CD4-positive, alpha-beta T cell treated with Interferon alpha-2 for 1 hour (primary cell): Measurements from ENCODE around the gene GIPC3.
A peak's percentile ranks its signal among the peaks of the same experiment; 100 is the strongest.
"Not testable (repeated sequence)": the region's sequence is repeated elsewhere in the genome, so short reads cannot be mapped to it uniquely, and the experiment has no call there.

Experiments
- DNase-seq, 2 donors: peaks; one replicate each; pipeline ENCODE4 v3.0.0-alpha.2; 2020 to 2022

GIPC3 gene

GRCh38 chr19:3578390-3578789 is 6.9 kb upstream of the GIPC3 start:
- no peak for DNase-seq

- no peak for DNase-seq
Observed at GRCh38 chr19:3580156-3580934, 4.9 kb upstream of the GIPC3 start.

GRCh38 chr19:3581792-3582191 is 3.5 kb upstream of the GIPC3 start:
- DNase-seq, result not testable (repeated sequence)

GRCh38 chr19:3584036-3584802 is 1.1 kb upstream of the GIPC3 start:
- not testable (repeated sequence) for DNase-seq

GRCh38 chr19:3586127-3586626 is 899 bp downstream of the GIPC3 start:
- peak; percentile 24 to 44 for DNase-seq

DNA sequence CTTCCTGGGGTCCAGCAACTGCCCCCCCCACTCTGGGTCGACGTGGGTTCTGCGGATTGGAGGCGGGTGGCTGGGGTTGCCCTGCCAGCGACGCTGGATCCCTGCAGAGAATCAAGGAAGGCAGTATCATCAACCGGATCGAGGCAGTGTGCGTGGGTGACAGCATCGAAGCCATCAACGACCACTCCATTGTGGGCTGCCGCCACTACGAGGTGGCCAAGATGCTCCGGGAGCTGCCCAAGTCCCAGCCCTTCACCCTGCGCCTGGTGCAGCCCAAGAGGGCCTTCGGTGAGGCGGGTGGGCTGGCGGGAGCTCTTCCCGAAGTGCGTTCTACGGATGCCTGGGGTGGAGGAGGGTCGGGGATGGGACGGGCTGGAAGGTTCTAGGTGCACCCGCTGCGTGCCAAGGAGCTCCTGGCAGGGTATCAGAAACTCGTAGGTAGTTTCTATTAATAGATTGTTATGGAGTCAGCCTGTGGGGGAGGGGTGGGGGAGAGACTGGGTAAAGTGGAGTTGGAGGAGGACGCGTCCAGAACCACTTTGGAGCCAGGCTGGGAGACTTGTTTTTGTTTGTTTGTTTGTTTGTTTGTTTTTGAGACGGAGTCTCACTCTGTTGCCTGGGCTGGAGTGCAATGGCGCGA is 1.5 kb downstream of the GIPC3 start:
- DNase-seq, result no peak

DNA sequence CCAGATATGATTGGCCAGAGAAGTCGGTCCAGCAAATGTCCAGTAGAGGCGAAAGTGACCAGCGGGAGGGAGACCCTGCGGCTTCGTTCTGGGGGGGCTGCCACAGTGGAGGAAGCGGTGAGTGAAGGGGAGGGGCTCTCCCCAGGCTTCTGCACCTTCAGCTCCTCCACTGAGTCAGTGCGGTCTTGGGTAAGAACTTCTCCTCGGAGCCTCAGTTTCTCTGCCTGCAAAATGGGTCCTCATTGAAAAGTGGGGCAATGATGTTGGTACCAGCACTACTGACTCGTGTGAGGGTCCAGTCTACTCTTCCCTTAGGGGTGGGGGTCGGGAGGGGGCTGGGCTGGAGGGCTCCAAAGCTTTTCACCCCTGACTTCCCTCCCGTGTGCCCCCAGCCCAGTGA is 4.2 kb downstream of the GIPC3 start:
- no peak for DNase-seq

- no peak for DNase-seq
Observed at GRCh38 chr19:3589949-3590348, 4.7 kb downstream of the GIPC3 start.

DNA sequence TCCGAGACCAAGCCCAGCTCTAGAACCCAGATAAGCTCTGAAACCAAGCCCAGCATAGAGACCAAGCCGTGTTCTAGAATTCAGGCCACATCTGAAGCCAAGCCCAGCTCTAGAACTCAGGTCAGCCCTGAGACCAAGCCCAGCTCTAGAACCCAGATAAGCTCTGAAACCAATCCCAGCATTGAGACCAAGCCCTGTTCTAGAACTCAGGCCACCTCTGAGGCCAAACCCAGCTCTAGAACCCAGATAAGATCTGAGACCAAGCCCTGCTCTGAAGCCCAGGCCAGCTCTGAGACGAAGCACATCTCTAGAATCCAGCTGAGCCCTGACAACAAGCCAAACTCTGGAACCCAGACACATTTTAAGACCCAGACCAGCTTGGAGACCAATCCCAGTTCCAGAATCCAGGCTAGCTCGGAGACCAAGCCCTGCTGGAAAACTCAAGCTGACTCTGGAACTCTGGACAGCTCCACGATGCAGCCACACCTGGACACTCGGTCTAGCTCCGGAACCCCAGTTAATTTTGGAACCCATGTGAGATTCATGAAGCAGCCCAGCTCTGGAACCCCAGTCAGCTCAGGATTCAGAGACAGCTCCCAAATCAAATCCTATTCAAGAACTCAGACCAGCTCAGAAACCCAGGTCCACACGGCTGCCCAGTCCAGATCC is 5.8 kb downstream of the GIPC3 start:
- no peak for DNase-seq

GRCh38 chr19:3591876-3592613 is 6.8 kb downstream of the GIPC3 start:
- no peak for DNase-seq

DNA sequence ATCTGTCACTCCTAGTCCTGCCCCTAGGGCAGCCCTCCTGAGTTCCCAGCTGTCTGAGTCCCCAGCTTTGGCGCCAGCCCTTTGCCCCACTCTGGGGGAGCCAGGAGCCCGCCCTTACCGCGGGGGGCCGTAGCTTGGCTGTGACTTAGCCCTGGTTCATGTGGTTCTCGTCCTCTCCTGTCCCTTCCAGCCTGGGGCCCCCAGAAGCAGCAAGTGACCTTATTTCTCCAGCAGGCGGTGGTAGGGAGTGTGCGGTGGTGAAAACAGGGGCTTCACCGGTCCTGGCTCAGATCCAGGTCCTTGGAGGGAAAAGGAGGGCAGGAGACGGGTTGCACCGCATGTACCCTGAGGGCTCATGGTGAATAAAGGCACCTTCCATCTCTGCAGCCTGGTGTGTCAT is 7.9 kb downstream of the GIPC3 start:
- no peak for DNase-seq

GRCh38 chr19:3595521-3596061 is 10.3 kb downstream of the GIPC3 start:
- DNase-seq, result no peak

DNA sequence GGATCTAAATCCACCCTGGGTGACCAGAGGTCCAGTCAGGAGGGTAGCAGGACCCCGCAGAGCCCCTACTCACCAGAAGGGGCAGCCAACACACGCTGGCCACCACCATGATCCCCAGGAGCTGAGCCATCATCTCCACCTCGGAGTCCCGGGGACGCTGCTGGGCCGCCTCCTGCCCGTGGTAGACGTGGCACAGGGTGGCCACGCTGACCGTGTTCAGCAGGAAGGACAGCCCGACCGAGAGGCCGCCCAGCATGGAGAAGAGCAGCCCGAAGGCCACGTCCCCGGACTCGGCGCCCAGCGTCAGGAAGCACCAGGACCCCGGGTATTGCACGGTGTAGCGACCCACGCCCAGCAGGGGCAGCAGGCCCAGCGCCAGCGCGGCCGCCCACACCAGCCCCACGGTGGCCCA is 14.5 kb downstream of the GIPC3 start:
- DNase-seq, result no peak

DNA sequence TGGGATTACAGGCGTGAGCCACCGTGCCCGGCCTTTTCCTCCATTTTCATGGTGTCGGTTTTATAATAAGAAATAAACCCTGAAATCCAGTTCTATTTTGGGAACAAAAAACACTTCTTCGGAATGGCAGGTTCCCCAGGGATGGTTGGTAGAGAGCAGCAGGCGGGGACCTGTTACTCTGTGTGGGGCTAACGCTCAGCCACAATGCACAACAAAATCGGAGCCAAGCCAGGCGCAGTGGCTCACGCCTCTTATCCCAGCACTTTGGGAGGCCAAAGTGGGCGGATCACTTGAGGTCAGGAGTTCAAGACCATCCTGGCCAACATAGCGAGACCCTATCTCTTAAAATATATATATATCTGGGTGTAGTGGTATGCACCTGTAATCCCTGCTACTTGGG is 15.7 kb downstream of the GIPC3 start:
- no peak for DNase-seq

DNA sequence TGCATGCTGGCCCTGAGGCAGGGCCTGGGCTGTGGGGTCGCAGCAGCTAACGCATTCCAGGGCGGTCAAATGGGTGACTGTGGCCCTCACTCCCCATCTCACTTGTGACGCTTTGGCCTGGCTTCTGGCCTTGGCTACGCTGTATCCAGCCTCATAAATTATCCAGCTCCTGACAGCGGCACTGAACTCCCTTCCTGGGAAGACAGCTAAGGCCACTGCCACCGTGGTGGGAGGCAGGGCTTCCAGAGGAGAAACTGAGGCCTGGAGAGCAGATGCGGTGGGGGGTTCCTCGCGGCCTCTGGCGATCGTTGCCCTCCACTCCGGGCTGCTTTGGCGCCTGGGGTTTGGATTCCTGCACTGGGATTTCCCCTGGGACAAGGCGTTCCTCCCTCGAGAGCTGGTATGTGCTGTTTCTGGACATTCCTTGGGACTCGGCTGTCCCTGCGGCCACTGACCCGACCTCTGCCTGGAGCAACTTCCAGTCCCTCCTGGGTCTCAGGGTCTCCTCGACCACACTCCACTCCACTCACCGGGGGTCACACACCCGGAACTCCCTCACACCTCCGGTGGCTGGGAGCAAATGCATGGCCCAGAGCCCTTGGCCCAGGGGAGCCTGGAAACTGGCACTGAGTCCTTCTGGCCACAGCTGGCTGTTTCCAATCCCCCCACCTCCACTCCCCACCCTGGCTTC is 18.0 kb downstream of the GIPC3 start:
- DNase-seq, result no peak

DNA sequence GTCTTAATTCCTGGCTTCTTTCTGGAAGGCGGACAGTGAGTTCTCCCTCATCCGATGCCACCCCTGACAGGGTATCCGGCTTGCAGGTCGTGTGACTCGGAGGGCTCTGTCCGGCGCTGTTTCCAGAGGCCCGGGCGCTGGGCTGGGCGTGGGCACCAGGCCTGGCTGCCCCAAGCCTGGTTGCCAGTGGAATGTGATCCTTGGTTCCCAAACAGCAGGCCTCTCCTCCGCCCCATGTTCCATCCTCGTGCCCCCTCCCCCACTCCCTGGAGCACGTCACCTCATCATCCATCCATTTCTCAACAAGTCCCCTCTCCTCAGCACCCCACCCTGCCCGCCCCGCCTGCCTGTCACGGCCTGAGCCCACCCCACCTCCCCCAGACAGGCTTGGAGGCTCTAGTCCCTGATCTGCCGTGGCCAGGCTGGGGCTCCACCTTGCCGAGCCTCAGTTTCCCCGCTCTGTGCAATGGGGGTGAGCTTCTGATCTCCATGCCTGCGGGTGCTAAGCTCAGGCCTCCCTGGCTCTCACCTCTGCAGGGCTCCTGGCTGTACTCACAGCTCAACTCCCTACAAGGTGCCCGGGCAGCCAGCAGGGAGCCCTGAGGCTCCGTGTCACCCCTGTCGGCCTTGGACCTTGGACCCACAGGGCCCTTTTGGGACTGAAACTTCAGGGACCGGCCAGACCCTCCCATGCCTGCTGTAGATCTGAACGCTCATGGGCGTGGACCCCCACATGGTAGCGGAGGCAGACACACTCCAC is 19.1 kb downstream of the GIPC3 start:
- no peak for DNase-seq

DNA sequence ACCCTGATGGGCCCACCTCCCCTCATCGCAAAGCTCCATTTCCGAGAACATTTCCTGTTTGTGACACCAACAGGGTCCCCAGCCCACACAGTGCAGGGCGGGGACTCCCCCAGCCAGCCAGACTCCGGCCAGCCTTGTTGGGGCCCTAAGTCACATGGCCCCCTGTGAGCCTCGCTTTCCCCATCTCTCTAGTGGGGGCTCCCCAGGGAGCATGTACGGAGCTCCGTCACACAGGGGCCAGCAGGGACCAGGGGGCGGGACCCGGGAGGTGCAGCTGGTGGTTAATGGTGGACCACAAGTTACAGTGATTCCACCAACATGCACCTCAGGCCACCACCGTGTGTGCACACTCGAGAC is 19.7 kb downstream of the GIPC3 start:
- DNase-seq, result peak; percentile 33 to 36

- DNase-seq, result no peak
Observed at GRCh38 chr19:3605361-3605760, 20.1 kb downstream of the GIPC3 start.

- no peak for DNase-seq
Observed at GRCh38 chr19:3605770-3606169, 20.5 kb downstream of the GIPC3 start.

DNA sequence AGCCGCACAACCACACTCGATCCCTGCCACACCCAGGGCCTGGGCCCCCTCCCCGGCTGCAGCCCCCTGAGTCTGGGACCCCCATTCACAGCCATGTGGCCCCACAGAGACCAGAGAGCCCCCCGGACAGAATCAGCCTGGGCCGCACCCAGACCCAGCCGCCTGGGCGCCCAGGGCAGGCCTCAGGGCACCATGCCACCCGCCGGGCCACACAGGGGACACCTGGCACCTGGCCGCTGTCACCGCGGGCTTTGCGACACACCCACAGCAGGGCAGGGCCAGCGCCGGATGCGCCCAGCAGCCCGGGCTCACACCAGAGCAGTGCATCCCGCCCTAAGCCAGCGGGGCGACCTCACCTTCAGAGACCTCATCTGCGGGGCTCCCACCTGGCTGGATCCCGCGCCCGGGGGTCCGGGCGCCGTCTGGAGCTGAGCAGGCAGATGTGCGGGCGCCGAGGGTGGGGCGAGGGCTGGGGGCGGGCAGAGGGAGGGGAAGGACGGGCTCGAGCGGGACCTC is 21.0 kb downstream of the GIPC3 start:
- DNase-seq, result peak in 1 of 2 donors; percentile 39
